Heart left ventricle (tissue), 13 donors: Measurements from ENCODE around the gene NRDC.

Experiments used
- POLR2A ChIP-seq, 2 donors: fragments of 450-650 bp; IDR thresholded peaks; one replicate each; pipeline ENCODE4 v1.6.1; 2017; ENCODE audit warnings: antibody characterized with exemption in 2 of 2, mild to moderate bottlenecking in 2 of 2, moderate library complexity in 2 of 2
- TF ChIP-seq, protein P1 (sequence below), 12 donors: fragments of 200-600 bp; sonication (generic) in 4 of 12; IDR thresholded peaks; one replicate each; pipeline versions ENCODE4 v1.5.0 to v1.8.0; 2018 to 2022; ENCODE audit warnings: antibody characterized with exemption in 12 of 12, mild to moderate bottlenecking in 5 of 12
- donor health status: ischemic (EF 13 %, LVEDD 7.1; RV severe dilation, severe dysfunction).
- donor health status: DM: no; HTN: yes; CAD: no.
- donor health status: DM: no; HTN: no; CAD: no.
- donor health status: ischemic (EF 25% LVEDD 6.9; RV normal size, moderate dysfunction).
- donor health status: ischemic (EF 25% LVEDD 5.7; RV mildly dilated, moderate dysfunction).
- donor health status: ischemic (EF 35%, LVEDD 5.7; RV mildly dilated, moderate dysfunction).
- donor health status: nonischemic (EF 11% LVEDD 7.7; RV severe dilation, severe dysfunction).
- donor health status: DM: yes; HTN: yes; CAD: no.
- donor health status: PGD.
- donor health status: ischemic (EF 29% LVEDD 5.4; RV normal size, mild dysfunction).
- donor health status: nonischemic (EF 23%, LVEDD 6.1; RV moderate dilation, normal function).

GRCh38 chr1:51790385-51790784 lies 88.1 kb downstream of the NRDC start:
- TF ChIP-seq, protein P1, sequence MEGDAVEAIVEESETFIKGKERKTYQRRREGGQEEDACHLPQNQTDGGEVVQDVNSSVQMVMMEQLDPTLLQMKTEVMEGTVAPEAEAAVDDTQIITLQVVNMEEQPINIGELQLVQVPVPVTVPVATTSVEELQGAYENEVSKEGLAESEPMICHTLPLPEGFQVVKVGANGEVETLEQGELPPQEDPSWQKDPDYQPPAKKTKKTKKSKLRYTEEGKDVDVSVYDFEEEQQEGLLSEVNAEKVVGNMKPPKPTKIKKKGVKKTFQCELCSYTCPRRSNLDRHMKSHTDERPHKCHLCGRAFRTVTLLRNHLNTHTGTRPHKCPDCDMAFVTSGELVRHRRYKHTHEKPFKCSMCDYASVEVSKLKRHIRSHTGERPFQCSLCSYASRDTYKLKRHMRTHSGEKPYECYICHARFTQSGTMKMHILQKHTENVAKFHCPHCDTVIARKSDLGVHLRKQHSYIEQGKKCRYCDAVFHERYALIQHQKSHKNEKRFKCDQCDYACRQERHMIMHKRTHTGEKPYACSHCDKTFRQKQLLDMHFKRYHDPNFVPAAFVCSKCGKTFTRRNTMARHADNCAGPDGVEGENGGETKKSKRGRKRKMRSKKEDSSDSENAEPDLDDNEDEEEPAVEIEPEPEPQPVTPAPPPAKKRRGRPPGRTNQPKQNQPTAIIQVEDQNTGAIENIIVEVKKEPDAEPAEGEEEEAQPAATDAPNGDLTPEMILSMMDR (IDR thresholded peaks at IDR 0.05), result no peak
- no peak for TF ChIP-seq POLR2A (IDR thresholded peaks at IDR 0.05)
